Mucosa of descending colon (tissue), 3 donors: ENCODE measurements around the gene ANKZF1. TPM values are rescaled to one million over a fixed set of nuclear protein-coding genes. Genes with fewer than 3 reads are reported as not detected.

Source experiments
- ATAC-seq: fragments of 200-7000 bp; cut with Tn5 transposase; one replicate; pipeline ENCODE4 v1.9.1; 2020; ENCODE audit warnings: mild to moderate bottlenecking, moderate library complexity
- DNase-seq, 3 donors: peaks; one replicate each; pipeline ENCODE4 v3.0.0-alpha.2; 2020
- H3K36me3 ChIP-seq: fragments of 200-600 bp; one replicate; pipeline ENCODE4 v1.8.0; 2021; ENCODE audit warnings: low read depth, mild to moderate bottlenecking
- H3K4me1 ChIP-seq: fragments of 200-600 bp; one replicate; pipeline ENCODE4 v1.8.0; 2021; ENCODE audit warnings: low read depth, mild to moderate bottlenecking
- H3K4me3 ChIP-seq: fragments of 200-600 bp; one replicate; pipeline ENCODE4 v1.8.0; 2021; ENCODE audit warnings: mild to moderate bottlenecking
- H3K9me3 ChIP-seq: fragments of 200-600 bp; one replicate; pipeline ENCODE4 v1.8.0; 2021; ENCODE audit warnings: mild to moderate bottlenecking
- CTCF ChIP-seq: fragments of 200-600 bp; IDR thresholded peaks from one replicate; pipeline ENCODE4 v1.8.0; 2022; ENCODE audit warnings: antibody characterized with exemption, mild to moderate bottlenecking
- intact Hi-C, 2 donors: fragments of 100-400 bp; cut with DNase I in 1 of 2; cut with micrococcal nuclease in 1 of 2; formaldehyde crosslinking; loops; one replicate each; pipeline versions ENCODE4 v1.11.0 to v1.11.1; 2022; cut with DNase I, micrococcal nuclease
- total RNA-seq, 3 donors: library from RNA; stranded (reverse); fragmentation: NEBNext Ultra II Directional in 2 of 3; extraction: Animal tissue kit (Norgen Biotek cat#: 25700) in 2 of 3; gene quantifications; one replicate each; pipeline versions ENCODE4 v1.2.1 to v1.2.4, GENCODE V29; 2021 to 2023
- donor health status: DM: no; HTN: no; CAD: no; lungs with moderate emphysema.
- donor health status: DM: no; HTN: no; CAD: no.
- donor health status: DM: no; HTN: yes; CAD: no.

Gene ANKZF1
- total RNA-seq, 3 donors from 2014 or later, result 38.6 to 65.2 (median 47.1) TPM

GRCh38 chr2:219277703-219278654 is 48.4 kb downstream of the ANKZF1 start:
- Histone ChIP-seq H3K4me3 (no peak overlapping the region), H3K9me3 (no peaks in the 10 kb centered on the region), H3K36me3 (peaks cover 3% of the 10 kb centered on the region), H3K4me1 (peaks cover 18% of the 10 kb centered on the region)
- peak; percentile 99 for TF ChIP-seq CTCF
- intact Hi-C loops, result no loop called here
- peak; percentile 69 for ATAC-seq
- DNase-seq, result peak; percentile 79 to 89 (median 86)

- no peaks in the 10 kb centered on the region for H3K9me3 ChIP-seq
- intact Hi-C loops, result no loop called here
- DNase-seq (no peak), ATAC-seq (no peak)
- peak overlapping the region; percentile 63 for H3K4me3 ChIP-seq
- peaks cover 18% of the 10 kb centered on the region for H3K4me1 ChIP-seq
- no peak for TF ChIP-seq CTCF
- H3K36me3 ChIP-seq, result peaks cover 3% of the 10 kb centered on the region
Measured at GRCh38 chr2:219278655-219279150, 49.1 kb downstream of the ANKZF1 start.

GRCh38 chr2:219279151-219279915 is 49.7 kb downstream of the ANKZF1 start, which contains the start of gene DNAJB2:
Gene DNAJB2 (plus strand): TSS chr2:219279366. CDS start chr2:219279834, 468 bp downstream.
- H3K4me1 ChIP-seq, result peaks cover 18% of the 10 kb centered on the region
- H3K4me3 ChIP-seq, result peak within 1 kb of the TSS; percentile 63
- ATAC-seq (peak; percentile 97), DNase-seq (peak; percentile 99)
- no peaks in the 10 kb centered on the region for H3K9me3 ChIP-seq
- H3K36me3 ChIP-seq, result peaks cover 3% of the 10 kb centered on the region
- intact Hi-C loops, result no loop called here
- TF ChIP-seq CTCF, result no peak

GRCh38 chr2:219279916-219280516 is 50.4 kb downstream of the ANKZF1 start:
- Histone ChIP-seq H3K4me3 (peak overlapping the region; percentile 63), H3K4me1 (peaks cover 18% of the 10 kb centered on the region), H3K9me3 (no peaks in the 10 kb centered on the region), H3K36me3 (peaks cover 3% of the 10 kb centered on the region)
- intact Hi-C loops, result no loop called here
- ATAC-seq, result no peak
- no peak for TF ChIP-seq CTCF
- DNase-seq, result peak in 2 of 3 donors; percentile 24 to 58

GRCh38 chr2:219280651-219281050 is 51.0 kb downstream of the ANKZF1 start:
- ATAC-seq (no peak), DNase-seq (no peak)
- intact Hi-C loops, result no loop called here
- no peak for TF ChIP-seq CTCF
- no peak overlapping the region for H3K4me3 ChIP-seq
- peaks cover 3% of the 10 kb centered on the region for H3K36me3 ChIP-seq
- peaks cover 18% of the 10 kb centered on the region for H3K4me1 ChIP-seq
- no peaks in the 10 kb centered on the region for H3K9me3 ChIP-seq
